ENCODE measurements around the gene SYT3.

Gene SYT3

GRCh38 chr19:50633359-50633758 lies 6.3 kb downstream of the SYT3 start:
- no peak for DNase-seq (ENCODE audit: extremely low read depth, low read depth)
- TF ChIP-seq, protein P1, sequence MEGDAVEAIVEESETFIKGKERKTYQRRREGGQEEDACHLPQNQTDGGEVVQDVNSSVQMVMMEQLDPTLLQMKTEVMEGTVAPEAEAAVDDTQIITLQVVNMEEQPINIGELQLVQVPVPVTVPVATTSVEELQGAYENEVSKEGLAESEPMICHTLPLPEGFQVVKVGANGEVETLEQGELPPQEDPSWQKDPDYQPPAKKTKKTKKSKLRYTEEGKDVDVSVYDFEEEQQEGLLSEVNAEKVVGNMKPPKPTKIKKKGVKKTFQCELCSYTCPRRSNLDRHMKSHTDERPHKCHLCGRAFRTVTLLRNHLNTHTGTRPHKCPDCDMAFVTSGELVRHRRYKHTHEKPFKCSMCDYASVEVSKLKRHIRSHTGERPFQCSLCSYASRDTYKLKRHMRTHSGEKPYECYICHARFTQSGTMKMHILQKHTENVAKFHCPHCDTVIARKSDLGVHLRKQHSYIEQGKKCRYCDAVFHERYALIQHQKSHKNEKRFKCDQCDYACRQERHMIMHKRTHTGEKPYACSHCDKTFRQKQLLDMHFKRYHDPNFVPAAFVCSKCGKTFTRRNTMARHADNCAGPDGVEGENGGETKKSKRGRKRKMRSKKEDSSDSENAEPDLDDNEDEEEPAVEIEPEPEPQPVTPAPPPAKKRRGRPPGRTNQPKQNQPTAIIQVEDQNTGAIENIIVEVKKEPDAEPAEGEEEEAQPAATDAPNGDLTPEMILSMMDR (IDR thresholded peaks at IDR 0.05; ENCODE audit: low read depth, low read length), result no peak

GRCh38 chr19:50632151-50632835 lies 7.4 kb downstream of the SYT3 start:
- no peak for DNase-seq (ENCODE audit: extremely low read depth, low read depth)
- TF ChIP-seq, protein P1 (IDR thresholded peaks at IDR 0.05; ENCODE audit: low read depth, low read length), result no peak

- DNase-seq (ENCODE audit: extremely low read depth, low read depth), result no peak
- TF ChIP-seq, protein P1 (IDR thresholded peaks at IDR 0.05; ENCODE audit: low read depth, low read length), result no peak
These were observed 9.9 kb downstream of the SYT3 start for GRCh38 chr19:50629801-50630200.

DNA sequence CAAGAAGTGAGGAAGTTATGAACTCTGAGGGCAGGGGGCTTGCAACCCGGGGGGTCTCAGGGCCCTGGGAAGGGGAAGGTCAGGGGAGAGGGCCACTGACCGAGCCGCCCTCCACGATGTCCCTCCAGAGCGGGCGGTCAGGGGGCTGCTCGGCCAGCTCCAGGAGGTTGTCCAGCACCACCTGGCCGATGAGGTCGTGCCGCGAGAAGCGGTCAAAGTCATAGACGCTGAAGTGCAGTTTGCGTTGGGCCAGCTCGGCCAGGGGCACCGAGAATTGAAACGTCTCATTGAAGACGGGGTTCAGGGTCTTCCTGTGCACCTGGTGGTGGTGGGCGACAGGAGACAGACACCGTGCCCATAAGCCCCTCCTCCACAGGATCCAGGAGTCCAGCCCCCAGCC lies 10.5 kb downstream of the SYT3 start:
- TF ChIP-seq, protein P1 (IDR thresholded peaks at IDR 0.05; ENCODE audit: low read depth, low read length), result no peak
- no peak for DNase-seq (ENCODE audit: extremely low read depth, low read depth)

DNA sequence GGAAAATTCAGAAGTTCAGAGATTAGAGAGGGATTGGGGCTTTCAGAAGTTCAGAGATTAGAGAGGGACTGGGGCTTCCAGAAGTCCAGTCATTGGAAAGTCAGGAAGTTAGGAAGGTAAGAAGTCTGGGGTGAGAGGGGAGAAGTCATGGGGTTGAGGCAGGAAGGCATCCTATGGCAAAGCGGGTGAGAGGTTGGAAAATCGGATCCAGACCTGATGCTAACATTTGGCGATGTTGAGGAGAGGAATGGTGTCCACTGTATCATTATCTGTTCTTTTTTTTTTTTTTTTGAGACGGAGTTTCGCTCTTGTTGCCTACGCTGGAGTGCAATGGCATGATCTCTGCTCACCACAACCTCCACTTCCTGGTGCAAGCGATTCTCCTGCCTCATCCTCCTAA lies 11.1 kb downstream of the SYT3 start:
- TF ChIP-seq, protein P1 (IDR thresholded peaks at IDR 0.05; ENCODE audit: low read depth, low read length), result no peak
- no peak for DNase-seq (ENCODE audit: extremely low read depth, low read depth)

- no peak for DNase-seq (ENCODE audit: extremely low read depth, low read depth)
- TF ChIP-seq, protein P1 (IDR thresholded peaks at IDR 0.05; ENCODE audit: low read depth, low read length), result no peak
These were observed 11.5 kb downstream of the SYT3 start for GRCh38 chr19:50628146-50628545.

- DNase-seq (ENCODE audit: extremely low read depth, low read depth), result no peak
- TF ChIP-seq, protein P1 (IDR thresholded peaks at IDR 0.05; ENCODE audit: low read depth, low read length), result no peak
These were observed 12.9 kb downstream of the SYT3 start for GRCh38 chr19:50626795-50627194.

All from AG09319 (cell line).